GM12878 (cell line): ENCODE measurements around the gene SNX32. TPM values are rescaled to one million over a fixed set of nuclear protein-coding genes. Genes with fewer than 3 reads are reported as not detected.
A peak's percentile ranks its signal among the peaks of the same experiment; 100 is the strongest.

Experiments
- CUX1 ChIP-seq: IDR thresholded peaks from 2 replicates; pipeline ENCODE4 v1.6.1; 2012; ENCODE audit warnings: improper control_type of control experiment, low read depth, low read length; ENCODE audit not compliant: insufficient replicate concordance
- E2F4 ChIP-seq: IDR thresholded peaks from 2 replicates; pipeline ENCODE4 v1.6.1; 2012; ENCODE audit warnings: low read depth, low read length, improper control_type of control experiment
- EP300 ChIP-seq, 2 experiments: fragments of 150-350 bp in 1 of 2; IDR thresholded peaks; 2 replicates each; pipeline ENCODE4 v1.6.1; 2011 to 2012; ENCODE audit warnings: low read depth in 2 of 2, low read length in 2 of 2, borderline replicate concordance in 1 of 2, improper control_type of control experiment in 1 of 2, inconsistent platforms in 1 of 2; ENCODE audit not compliant: control insufficient read depth in 1 of 2
- MYB ChIP-seq: fragments of 150-350 bp; IDR thresholded peaks from 2 replicates; pipeline ENCODE4 v1.6.1; 2014; ENCODE audit warnings: mild to moderate bottlenecking, low read depth, low read length, borderline replicate concordance
- POLR2A ChIP-seq: IDR thresholded peaks from 2 replicates; pipeline ENCODE4 v1.6.1; 2011; ENCODE audit warnings: low read depth, mild to moderate bottlenecking, low read length
- SPI1 ChIP-seq: IDR thresholded peaks from 2 replicates; pipeline ENCODE4 v1.6.1; 2011; ENCODE audit warnings: low read depth, mild to moderate bottlenecking, low read length, moderate library complexity, borderline replicate concordance; ENCODE audit not compliant: insufficient read depth
- SUZ12 ChIP-seq: fragments of 200-600 bp; sonication (generic); IDR thresholded peaks from one replicate; pipeline ENCODE4 v1.6.1; 2018; ENCODE audit warnings: antibody characterized with exemption, mild to moderate bottlenecking; ENCODE audit not compliant: unreplicated experiment
- TARDBP ChIP-seq: IDR thresholded peaks from 2 replicates; pipeline ENCODE4 v1.6.1; 2016; ENCODE audit warnings: borderline replicate concordance
- YY1 ChIP-seq: IDR thresholded peaks from 2 replicates; pipeline ENCODE4 v1.6.1; 2011; ENCODE audit warnings: low read depth, mild to moderate bottlenecking, low read length
- ZZZ3 ChIP-seq: IDR thresholded peaks from 2 replicates; pipeline ENCODE4 v1.6.1; 2011; ENCODE audit warnings: low read depth; ENCODE audit not compliant: control insufficient read depth, insufficient read length
- polyA plus RNA-seq, 11 experiments: library from polyadenylated mRNA; depleted of rRNA in 4 of 11; unstranded in 6 of 11; stranded (reverse) in 5 of 11; fragments of >200 nt; fragmentation: Nextera tagmentation in 4 of 11; fragmentation: Illumina TruSeq in 1 of 11; extraction: Ambion mirVana in 4 of 11; extraction: Trizol in 1 of 11; gene quantifications; 1 replicate in 1 of 11; 2 replicates in 10 of 11; pipeline versions ENCODE4 v1.2.1 to v1.2.3, GENCODE V29; 2011 to 2016; ENCODE audit warnings: inconsistent platforms in 2 of 11, missing spikeins in 2 of 11, low read depth in 1 of 11
- total RNA-seq, 4 experiments: library from RNA; depleted of rRNA in 3 of 4; stranded (reverse); fragments of >200 nt in 3 of 4; fragmentation: Illumina TruSeq in 1 of 4; extraction: Trizol in 1 of 4; gene quantifications; 2 replicates each; pipeline versions ENCODE4 v1.2.1 to v1.2.3, GENCODE V29; 2013 to 2021

Gene SNX32
- total and polyA plus RNA-seq, 10 of the 15 experiments (the other 5 are each of a cell fraction or from before 2014, with no cell fraction given): 0.04 to 1.5 (median 0.11) TPM; not detected in 1

DNA sequence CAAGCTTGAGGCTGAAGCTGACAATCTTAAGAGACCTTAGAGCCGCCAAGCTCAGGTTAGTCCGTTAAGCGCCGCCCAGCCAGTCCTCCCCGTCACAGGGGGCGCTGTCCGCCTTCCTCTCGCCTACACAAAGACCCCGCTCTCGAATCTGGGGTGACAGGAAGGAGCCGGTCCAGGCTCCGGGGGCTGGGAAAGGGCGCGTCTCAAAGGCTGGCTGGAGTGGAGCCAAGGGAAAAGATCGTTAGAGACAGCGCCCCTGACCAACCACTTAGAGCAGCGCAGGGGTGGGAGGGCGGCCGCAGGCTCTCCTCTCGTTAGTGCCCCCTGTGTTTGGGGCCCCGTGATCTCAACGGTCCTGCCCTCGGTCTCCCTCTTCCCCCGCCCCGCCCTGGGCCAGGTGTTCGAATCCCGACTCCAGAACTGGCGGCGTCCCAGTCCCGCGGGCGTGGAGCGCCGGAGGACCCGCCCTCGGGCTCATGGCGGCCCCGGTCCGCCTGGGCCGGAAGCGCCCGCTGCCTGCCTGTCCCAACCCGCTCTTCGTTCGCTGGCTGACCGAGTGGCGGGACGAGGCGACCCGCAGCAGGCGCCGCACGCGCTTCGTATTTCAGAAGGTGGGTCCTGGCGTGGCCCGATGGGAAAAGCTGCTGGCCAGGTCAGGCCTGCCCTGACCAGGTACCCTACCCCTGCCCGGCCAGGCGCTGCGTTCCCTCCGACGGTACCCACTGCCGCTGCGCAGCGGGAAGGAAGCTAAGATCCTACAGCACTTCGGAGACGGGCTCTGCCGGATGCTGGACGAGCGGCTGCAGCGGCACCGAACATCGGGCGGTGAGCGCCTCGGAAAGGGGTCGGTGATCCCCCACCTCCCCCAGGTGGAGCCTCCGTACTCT is 26.8 kb downstream of the SNX32 start, which contains the start of gene MUS81 (continued):
- TF ChIP-seq SPI1 (no peak), SUZ12 (no peak), MYB (no peak; the same call in 1 of the 2 replicates), EP300 (IDR thresholded peaks at IDR 0.05; ENCODE audit: borderline replicate concordance in 1 of 2, control insufficient read depth in 1 of 2, low read depth in 2 of 2, low read length in 2 of 2) (peak in 1 of 2 experiments; percentile 20; a peak in 1 of 4 replicates), TARDBP (0 out of 2 replicates have a peak, but pooled peaks have one; percentile 13), YY1 (peak; percentile 88), ZZZ3 (no peak), E2F4 (no peak), CUX1 (no peak), POLR2A (peak; percentile 89)
